Mesothelial cell of epicardium (in vitro differentiated cells): ENCODE data around the gene IBA57. TPM values are rescaled to one million over a fixed set of nuclear protein-coding genes. Genes with fewer than 3 reads are reported as not detected.

Source experiments
- DNase-seq, 2 experiments: peaks; one replicate each; pipeline ENCODE4 v3.0.0; 2021; ENCODE audit warnings: low spot score in 2 of 2; ENCODE audit not compliant: unreplicated experiment in 2 of 2
- H3K27ac Mint-ChIP-seq: 2 replicates; pipeline ENCODE4 v1.8.0; 2021; ENCODE audit warnings: mixed read lengths
- H3K27me3 Mint-ChIP-seq: 2 replicates; pipeline ENCODE4 v1.8.0; 2021; ENCODE audit warnings: low read depth, mixed read lengths
- H3K36me3 Mint-ChIP-seq: 2 replicates; pipeline ENCODE4 v1.8.0; 2021; ENCODE audit warnings: mixed read lengths
- H3K4me1 Mint-ChIP-seq: 2 replicates; pipeline ENCODE4 v1.8.0; 2021; ENCODE audit warnings: mixed read lengths
- H3K4me3 Mint-ChIP-seq: 2 replicates; pipeline ENCODE4 v1.8.0; 2021; ENCODE audit warnings: mild to moderate bottlenecking, moderate library complexity, mixed read lengths
- H3K9me3 Mint-ChIP-seq: 2 replicates; pipeline ENCODE4 v1.8.0; 2021; ENCODE audit warnings: mixed read lengths
- total RNA-seq: library from RNA; stranded (reverse); gene quantifications from 3 replicates; pipeline ENCODE4 v1.2.1, GENCODE V29; 2021
- TF ChIP-seq, protein P1 (sequence below): fragments of 200-600 bp; sonication (generic); IDR thresholded peaks from one replicate; pipeline ENCODE4 v1.5.0; 2021; ENCODE audit warnings: antibody characterized with exemption; ENCODE audit not compliant: unreplicated experiment

IBA57 gene
- total RNA-seq, 1 donor from 2014 or later = 11.8 TPM

DNA sequence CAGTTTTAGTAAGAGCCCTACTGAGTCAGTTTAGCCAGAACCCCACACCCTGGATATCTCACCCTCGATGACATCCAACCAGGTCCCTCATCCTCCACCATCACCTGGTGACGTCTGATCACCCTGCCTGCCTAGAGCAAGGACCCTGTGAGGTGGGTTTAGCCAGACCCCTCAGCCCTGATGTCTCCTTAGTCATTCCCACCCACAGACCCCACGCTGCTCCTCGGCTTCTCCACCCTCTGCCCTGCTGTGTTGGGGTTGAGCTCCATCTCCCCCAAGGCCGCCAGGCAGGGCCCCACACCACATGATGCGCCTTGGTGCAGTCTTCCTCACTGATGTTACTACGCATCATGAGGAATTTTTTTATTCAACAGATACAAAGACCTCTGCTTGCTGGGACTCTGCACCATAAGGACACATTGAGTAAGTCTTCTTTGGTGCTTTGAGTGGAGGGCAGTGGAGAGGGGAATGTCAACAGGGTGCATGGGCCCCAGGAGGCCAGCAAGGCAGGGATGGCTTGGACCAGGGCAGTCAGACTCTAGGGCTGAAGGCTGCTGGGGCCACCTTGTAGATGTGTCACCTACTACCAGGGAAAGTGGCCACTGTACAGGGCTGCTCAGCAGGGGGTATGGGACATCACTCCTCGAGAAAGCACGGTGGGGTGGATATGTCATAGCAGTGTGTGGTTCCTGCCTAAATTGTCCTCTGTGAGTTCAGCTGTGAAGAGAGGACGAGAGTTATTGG is 1.7 kb upstream of the IBA57 start:
- Mint-ChIP-seq H3K27ac (peak overlapping the region; percentile 91), H3K4me1 (peaks cover 18% of the 10 kb centered on the region), H3K9me3 (no peaks in the 10 kb centered on the region), H3K4me3 (peak overlapping the region; percentile 49), H3K36me3 (no peaks in the 10 kb centered on the region), H3K27me3 (no peaks in the 10 kb centered on the region)
- no peak for DNase-seq
- TF ChIP-seq, protein P1, sequence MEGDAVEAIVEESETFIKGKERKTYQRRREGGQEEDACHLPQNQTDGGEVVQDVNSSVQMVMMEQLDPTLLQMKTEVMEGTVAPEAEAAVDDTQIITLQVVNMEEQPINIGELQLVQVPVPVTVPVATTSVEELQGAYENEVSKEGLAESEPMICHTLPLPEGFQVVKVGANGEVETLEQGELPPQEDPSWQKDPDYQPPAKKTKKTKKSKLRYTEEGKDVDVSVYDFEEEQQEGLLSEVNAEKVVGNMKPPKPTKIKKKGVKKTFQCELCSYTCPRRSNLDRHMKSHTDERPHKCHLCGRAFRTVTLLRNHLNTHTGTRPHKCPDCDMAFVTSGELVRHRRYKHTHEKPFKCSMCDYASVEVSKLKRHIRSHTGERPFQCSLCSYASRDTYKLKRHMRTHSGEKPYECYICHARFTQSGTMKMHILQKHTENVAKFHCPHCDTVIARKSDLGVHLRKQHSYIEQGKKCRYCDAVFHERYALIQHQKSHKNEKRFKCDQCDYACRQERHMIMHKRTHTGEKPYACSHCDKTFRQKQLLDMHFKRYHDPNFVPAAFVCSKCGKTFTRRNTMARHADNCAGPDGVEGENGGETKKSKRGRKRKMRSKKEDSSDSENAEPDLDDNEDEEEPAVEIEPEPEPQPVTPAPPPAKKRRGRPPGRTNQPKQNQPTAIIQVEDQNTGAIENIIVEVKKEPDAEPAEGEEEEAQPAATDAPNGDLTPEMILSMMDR = no peak

DNA sequence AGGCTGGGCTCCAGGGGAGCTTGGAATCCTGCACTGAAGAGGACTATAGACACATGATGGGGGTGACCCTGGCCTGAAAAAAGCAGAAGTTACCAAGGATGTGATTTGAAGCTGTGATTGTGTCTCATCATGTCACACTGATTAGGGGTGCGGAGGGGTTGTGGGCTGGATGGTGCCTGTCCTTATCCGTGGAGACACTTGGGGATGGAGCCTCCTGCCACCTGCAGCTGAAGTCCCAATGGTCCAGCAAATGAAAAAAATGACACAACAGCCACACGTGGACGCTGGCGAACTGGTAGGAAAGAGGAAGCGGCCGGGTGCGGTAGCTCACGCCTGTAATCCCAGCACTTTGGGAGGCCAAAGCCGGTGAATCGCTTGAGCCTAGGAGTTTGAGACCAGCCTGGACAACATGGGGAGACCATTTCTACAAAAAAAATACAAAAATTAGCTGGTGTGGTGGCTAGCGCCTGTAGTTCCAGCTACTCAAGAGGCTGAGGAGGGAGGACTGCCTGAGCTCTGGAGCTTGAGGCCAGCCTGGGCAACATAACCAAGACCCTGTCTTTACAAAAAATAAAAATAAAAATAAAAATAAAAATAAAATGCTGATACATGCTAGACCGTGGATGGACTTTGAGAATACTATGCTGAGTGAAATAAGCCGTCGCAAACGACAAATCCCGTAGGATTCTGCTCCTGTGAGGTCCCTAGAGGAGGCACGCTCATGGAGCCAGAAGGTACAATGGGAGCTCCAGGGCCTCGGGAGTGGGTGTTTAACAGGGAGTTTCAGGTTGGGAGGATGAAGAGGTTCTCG is 838 bp upstream of the IBA57 start:
- Mint-ChIP-seq H3K27me3 (no peaks in the 10 kb centered on the region), H3K4me1 (peaks cover 18% of the 10 kb centered on the region), H3K4me3 (peak overlapping the region; percentile 78), H3K36me3 (no peaks in the 10 kb centered on the region), H3K27ac (peak overlapping the region; percentile 97), H3K9me3 (no peaks in the 10 kb centered on the region)
- no peak for DNase-seq
- TF ChIP-seq, protein P1 = no peak

DNA sequence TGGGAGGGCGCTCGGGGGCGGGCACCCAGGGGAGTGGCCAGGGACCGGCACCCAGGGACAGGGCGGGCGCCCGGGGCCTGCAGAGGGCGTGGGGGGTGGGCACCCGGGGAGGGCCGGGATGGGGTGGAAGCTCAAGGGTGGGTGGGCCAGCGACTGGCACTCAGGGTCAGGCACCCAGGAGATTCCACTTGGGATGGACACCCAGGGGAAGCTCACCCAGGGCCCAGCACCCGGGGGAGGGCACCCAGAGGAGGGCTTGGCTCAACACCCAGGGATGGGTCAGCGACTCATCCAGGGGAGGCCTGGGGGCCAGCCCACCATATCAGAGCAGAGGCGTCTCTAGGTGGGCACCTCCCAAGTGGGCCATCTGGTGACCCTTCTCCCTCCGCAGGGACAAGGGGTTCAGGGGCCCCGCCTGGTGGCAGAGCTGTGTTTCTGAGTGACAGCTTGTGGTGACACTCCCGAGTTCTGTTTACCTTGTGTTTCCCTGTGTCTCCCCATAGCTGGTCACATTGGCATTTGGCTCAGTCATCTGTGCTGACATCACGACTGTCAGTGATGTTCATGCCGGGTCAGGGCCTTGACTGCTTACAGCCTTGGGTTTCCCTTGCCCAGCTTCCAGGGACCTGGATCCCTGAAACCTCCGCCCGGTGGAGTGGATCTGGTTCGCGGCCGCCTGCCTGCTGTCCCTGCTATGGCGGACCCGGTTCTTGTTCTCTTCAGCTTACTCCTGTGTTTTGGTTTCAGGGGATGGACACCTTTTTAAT is 749 bp downstream of the IBA57 start:
- DNase-seq = peak; percentile 17 to 58
- Mint-ChIP-seq H3K27ac (peak overlapping the region; percentile 90), H3K4me1 (peaks cover 18% of the 10 kb centered on the region), H3K27me3 (no peaks in the 10 kb centered on the region), H3K9me3 (no peaks in the 10 kb centered on the region), H3K4me3 (peak overlapping the region; percentile 72), H3K36me3 (no peaks in the 10 kb centered on the region)
- TF ChIP-seq, protein P1 = no peak

DNA sequence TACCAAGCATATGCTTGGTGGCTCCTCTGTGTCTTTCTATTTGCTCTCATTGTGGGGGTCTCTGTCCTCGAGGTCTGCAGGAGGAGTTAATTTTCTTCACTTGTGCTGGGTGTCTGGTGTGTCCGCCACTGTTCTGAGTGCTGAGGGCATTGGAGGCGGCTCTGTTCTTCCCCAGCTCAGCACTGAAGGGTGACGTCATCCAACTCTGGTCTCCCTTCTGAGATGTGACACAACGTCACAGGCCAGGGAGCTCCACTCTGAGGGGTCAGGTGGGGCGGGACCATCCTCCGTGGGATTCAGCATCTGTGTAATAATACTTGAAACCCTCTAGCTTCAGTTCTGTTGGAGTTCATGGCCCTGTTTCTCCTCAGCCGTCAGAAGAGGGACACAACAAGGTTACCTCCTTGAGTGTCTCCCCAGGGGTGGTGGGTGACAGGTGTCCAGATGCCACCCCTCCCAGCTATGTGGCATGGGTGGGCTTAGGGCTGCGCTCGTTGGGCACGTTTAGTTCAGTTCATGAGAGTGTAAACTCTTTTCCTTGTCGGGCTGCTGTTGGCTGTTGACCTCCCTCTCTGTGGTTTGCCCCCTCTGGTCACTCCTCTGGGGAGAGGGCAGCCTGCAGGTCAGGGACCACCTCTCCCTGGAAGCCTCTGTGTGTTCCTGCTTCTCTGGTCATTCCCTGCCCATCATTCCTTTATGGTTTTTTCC is 3.1 kb downstream of the IBA57 start:
- no peak for DNase-seq
- H3K27me3 Mint-ChIP-seq = no peaks in the 10 kb centered on the region
- no peak overlapping the region for H3K4me3 Mint-ChIP-seq
- TF ChIP-seq, protein P1 = no peak
- peak overlapping the region; percentile 58 for H3K27ac Mint-ChIP-seq
- peaks cover 8% of the 10 kb centered on the region for H3K4me1 Mint-ChIP-seq
- no peaks in the 10 kb centered on the region for H3K9me3 Mint-ChIP-seq
- H3K36me3 Mint-ChIP-seq = no peaks in the 10 kb centered on the region

DNA sequence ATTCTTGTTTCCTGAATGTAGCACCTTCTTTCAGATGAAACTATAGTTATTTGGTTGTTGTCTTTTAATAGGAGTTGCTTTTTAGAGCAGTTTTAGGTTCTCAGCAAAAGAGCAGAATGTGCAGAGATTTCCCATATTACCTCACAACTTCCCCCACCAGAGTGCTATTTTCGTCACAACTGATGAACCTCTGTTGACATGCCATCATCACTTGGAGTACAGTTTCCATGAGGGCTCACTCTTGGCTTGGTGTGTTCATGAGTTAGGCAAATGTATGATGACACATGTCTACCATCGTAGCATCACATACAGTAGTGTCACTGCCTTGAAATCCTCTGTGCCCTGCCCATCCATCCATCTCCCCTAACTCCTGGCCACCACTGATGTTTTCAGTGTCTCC is 3.7 kb downstream of the IBA57 start:
- no peaks in the 10 kb centered on the region for H3K9me3 Mint-ChIP-seq
- no peak for DNase-seq
- no peaks in the 10 kb centered on the region for H3K27me3 Mint-ChIP-seq
- peaks cover 4% of the 10 kb centered on the region for H3K4me1 Mint-ChIP-seq
- TF ChIP-seq, protein P1 = no peak
- no peak overlapping the region for H3K27ac Mint-ChIP-seq
- H3K4me3 Mint-ChIP-seq = no peak overlapping the region
- H3K36me3 Mint-ChIP-seq = no peaks in the 10 kb centered on the region
